Right hindlimb (tissue), 1 donor: ENCODE measurements around the gene ARMC9.
"Not testable (repeated sequence)": the region's sequence is repeated elsewhere in the genome, so short reads cannot be mapped to it uniquely, and the experiment has no call there.

Source experiments
- DNase-seq: peaks from one replicate; pipeline ENCODE4 v3.0.0-alpha.2; 2018

The ARMC9 gene

GRCh38 chr2:231245249-231246094, 47.0 kb downstream of the ARMC9 start:
- no peak for DNase-seq

GRCh38 chr2:231246171-231246842, 47.9 kb downstream of the ARMC9 start:
- DNase-seq = no peak

GRCh38 chr2:231250146-231250545, 51.7 kb downstream of the ARMC9 start:
- DNase-seq = no peak

GRCh38 chr2:231250698-231251097, 52.3 kb downstream of the ARMC9 start:
- no peak for DNase-seq

- not testable (repeated sequence) for DNase-seq
Observed at GRCh38 chr2:231253292-231253691, 54.9 kb downstream of the ARMC9 start.

GRCh38 chr2:231256494-231256893, 58.1 kb downstream of the ARMC9 start:
- no peak for DNase-seq

GRCh38 chr2:231257763-231258162, 59.3 kb downstream of the ARMC9 start:
- DNase-seq = no peak

GRCh38 chr2:231258701-231259100, 60.3 kb downstream of the ARMC9 start:
- DNase-seq = no peak

GRCh38 chr2:231259104-231259503, 60.7 kb downstream of the ARMC9 start:
- DNase-seq = no peak

GRCh38 chr2:231260442-231261208, 62.2 kb downstream of the ARMC9 start:
- no peak for DNase-seq

GRCh38 chr2:231263118-231263831, 64.8 kb downstream of the ARMC9 start:
- no peak for DNase-seq

GRCh38 chr2:231270221-231271114, 72.0 kb downstream of the ARMC9 start:
- DNase-seq = no peak

- DNase-seq = no peak
Observed at GRCh38 chr2:231272991-231273390, 74.6 kb downstream of the ARMC9 start.

GRCh38 chr2:231276987-231277386, 78.6 kb downstream of the ARMC9 start:
- no peak for DNase-seq

GRCh38 chr2:231277962-231278361, 79.5 kb downstream of the ARMC9 start:
- DNase-seq = no peak

- DNase-seq = no peak
Observed at GRCh38 chr2:231278868-231279267, 80.4 kb downstream of the ARMC9 start.

GRCh38 chr2:231280846-231281245, 82.4 kb downstream of the ARMC9 start:
- DNase-seq = no peak

- DNase-seq = no peak
Observed at GRCh38 chr2:231284296-231284695, 85.9 kb downstream of the ARMC9 start.

- DNase-seq = no peak
Observed at GRCh38 chr2:231286964-231287363, 88.5 kb downstream of the ARMC9 start.

GRCh38 chr2:231287696-231288095, 89.3 kb downstream of the ARMC9 start:
- DNase-seq = no peak

- DNase-seq = no peak
Observed at GRCh38 chr2:231288590-231288989, 90.2 kb downstream of the ARMC9 start.
